ENCODE measurements around the gene ATG16L2. TPM values are rescaled to one million over a fixed set of nuclear protein-coding genes. Genes with fewer than 3 reads are reported as not detected.

The ATG16L2 gene
- total and polyA plus RNA-seq, 9 of the 15 experiments (the other 6 are each of a cell fraction or from before 2014, with no cell fraction given), result 0.18 to 11.2 (median 6.2) TPM

DNA sequence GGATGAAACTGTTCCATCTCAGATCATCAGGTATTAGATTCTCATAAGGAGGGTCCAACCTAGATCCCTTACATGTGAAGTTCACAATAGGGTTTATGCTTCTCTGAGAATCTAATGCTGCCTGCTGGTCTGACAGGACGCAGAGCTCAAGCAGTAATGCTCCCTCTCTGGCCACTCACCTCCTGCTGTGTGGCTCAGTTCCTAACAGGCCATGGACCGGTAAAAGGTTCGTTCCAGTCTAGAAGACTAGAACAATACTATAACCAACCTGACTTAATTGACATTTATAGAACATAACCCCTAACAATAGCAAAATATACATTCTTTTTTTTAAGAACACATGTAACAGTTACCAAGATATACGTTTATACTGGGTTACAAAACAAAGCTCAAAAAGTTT lies 45.8 kb downstream of the ATG16L2 start:
- CTCF ChIA-PET (ENCODE audit: low intra/inter-chr PET ratio), result no interaction called here
- H3K27me3 ChIP-seq (ENCODE audit: control insufficient read depth in 2 of 2, insufficient read depth in 2 of 2, low read length in 2 of 2), result no peaks in the 10 kb centered on the region
- H3K27ac ChIP-seq (ENCODE audit: extremely low read depth, low read depth, low read length), result no peak overlapping the region
- no peaks in the 10 kb centered on the region for H3K79me2 ChIP-seq (ENCODE audit: control insufficient read depth, insufficient read depth, low read length)
- 62% methylated on average over 4 of the region's 4 CpGs for WGBS (ENCODE audit: insufficient coverage, low coverage, missing lambda C conversion rate)
- no peak overlapping the region for H2AFZ ChIP-seq (ENCODE audit: low read depth, low read length)
- no peak overlapping the region for H3K9ac ChIP-seq (ENCODE audit: insufficient read depth in 1 of 2, low read depth in 2 of 2, low read length in 2 of 2)
- H3K4me1 ChIP-seq (replicated peaks in 1 of 2; ENCODE audit: control insufficient read depth in 2 of 2, insufficient read depth in 2 of 2, low read length in 2 of 2), result no peaks in the 10 kb centered on the region
- no peak for TF ChIP-seq MEF2A (IDR thresholded peaks at IDR 0.05; ENCODE audit: control insufficient read depth, low read depth, low read length)
- no peak for TF ChIP-seq ZNF140 (CRISPR knock-in tag; IDR thresholded peaks at IDR 0.05)
- TF ChIP-seq CEBPB (tag; IDR thresholded peaks at IDR 0.05), result no peak
- TF ChIP-seq HMG20B (CRISPR knock-in tag; IDR thresholded peaks at IDR 0.05), result no peak
- TF ChIP-seq BRD4 (IDR thresholded peaks at IDR 0.05), result no peak
- TF ChIP-seq RAD21 (CRISPR knock-in tag; conservative IDR thresholded peaks at IDR 0.05 in 1 of 2, IDR thresholded peaks at IDR 0.05 in 1 of 2), result no peak
- TF ChIP-seq EP300 (IDR thresholded peaks at IDR 0.05; ENCODE audit: low read length), result no peak
- no peak for TF ChIP-seq MEF2D (tag; conservative IDR thresholded peaks at IDR 0.05; ENCODE audit: low read depth)
- no peak for TF ChIP-seq ZNF41 (CRISPR knock-in tag; conservative IDR thresholded peaks at IDR 0.05)
- no peak for TF ChIP-seq ZNF644 (tag; IDR thresholded peaks at IDR 0.05; ENCODE audit: low read depth)
- TF ChIP-seq, protein P1, sequence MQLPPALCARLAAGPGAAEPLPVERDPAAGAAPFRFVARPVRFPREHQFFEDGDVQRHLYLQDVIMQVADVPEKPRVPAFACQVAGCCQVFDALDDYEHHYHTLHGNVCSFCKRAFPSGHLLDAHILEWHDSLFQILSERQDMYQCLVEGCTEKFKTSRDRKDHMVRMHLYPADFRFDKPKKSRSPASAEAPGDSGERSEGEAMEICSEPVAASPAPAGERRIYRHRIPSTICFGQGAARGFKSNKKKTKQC (CRISPR knock-in tag; IDR thresholded peaks at IDR 0.05), result no peak
- no peak for TF ChIP-seq ZBED1 (IDR thresholded peaks at IDR 0.05)
- no peak for TF ChIP-seq FOXA3 (CRISPR knock-in tag; conservative IDR thresholded peaks at IDR 0.05 in 1 of 2, IDR thresholded peaks at IDR 0.05 in 1 of 2)
- no peak for TF ChIP-seq WHSC1 (IDR thresholded peaks at IDR 0.05; ENCODE audit: low read length)
- TF ChIP-seq FOSL1 (tag; conservative IDR thresholded peaks at IDR 0.05), result no peak
- H3K36me3 ChIP-seq (ENCODE audit: control insufficient read depth, insufficient read depth, low read length), result no peaks in the 10 kb centered on the region
- BruUV-seq (replicated peaks), result no TSS peak
- no peak overlapping the region for H3K4me3 ChIP-seq
- intact Hi-C loops (cut with micrococcal nuclease) (no loop called here), in situ Hi-C loops (cut with MboI) (no loop called here)
- no peaks in the 10 kb centered on the region for H4K20me1 ChIP-seq (replicated peaks; ENCODE audit: control insufficient read depth, insufficient read depth, low read length)
- no peak overlapping the region for H3K4me2 ChIP-seq (ENCODE audit: insufficient read depth, low read length)
- H3K9me1 ChIP-seq (ENCODE audit: control insufficient read depth, insufficient read depth, low read length), result no peaks in the 10 kb centered on the region
- no peak for FAIRE-seq
- ATAC-seq, result no peak
- POLR2A ChIA-PET, result interaction anchor here (1.4 kb wide), 1 partner anchor 11 kb away, joined by 5 read pairs; no protein-coding TSS in a partner anchor
- DNase-seq (ENCODE audit: extremely low read depth in 1 of 4, low spot score in 3 of 4), result no peak
- no peaks in the 10 kb centered on the region for H3K9me3 ChIP-seq (replicated peaks; ENCODE audit: control insufficient read depth, insufficient read depth, low read depth, low read length)

Measured in K562 (cell line).